Sigmoid colon (tissue), 7 donors: ENCODE data around the gene SLAMF7. TPM values are rescaled to one million over a fixed set of nuclear protein-coding genes. Genes with fewer than 3 reads are reported as not detected.
A peak's percentile ranks its signal among the peaks of the same experiment; 100 is the strongest.

Experiments used
- DNase-seq: peaks from one replicate; pipeline ENCODE4 v3.0.0-alpha.2; 2019
- H3K27ac ChIP-seq, 4 donors: fragments of 200-600 bp; sonication (generic); one replicate each; pipeline ENCODE4 v1.5.1; 2016 to 2019; ENCODE audit warnings: mild to moderate bottlenecking in 1 of 4
- H3K27me3 ChIP-seq, 3 donors: fragments of 200-600 bp; sonication (generic); one replicate each; pipeline ENCODE4 v1.5.1; 2019; ENCODE audit warnings: mild to moderate bottlenecking in 1 of 3
- H3K36me3 ChIP-seq, 4 donors: fragments of 200-600 bp; sonication (generic); one replicate each; pipeline ENCODE4 v1.5.1; 2016 to 2019
- H3K4me1 ChIP-seq, 4 donors: fragments of 200-600 bp; sonication (generic); one replicate each; pipeline ENCODE4 v1.5.1; 2017 to 2019
- H3K4me3 ChIP-seq, 4 donors: fragments of 200-600 bp; sonication (generic); one replicate each; pipeline ENCODE4 v1.5.1; 2017 to 2019; ENCODE audit warnings: mild to moderate bottlenecking in 2 of 4, moderate library complexity in 1 of 4
- H3K9me3 ChIP-seq, 4 donors: fragments of 200-600 bp in 3 of 4; sonication (generic) in 3 of 4; one replicate each; pipeline versions ENCODE4 v1.5.1 to v1.6.1; 2013 to 2019
- EP300 ChIP-seq, 4 donors: sonication (generic); formaldehyde crosslinking; IDR thresholded peaks; one replicate each; pipeline ENCODE4 v1.6.1; 2017; ENCODE audit warnings: antibody characterized with exemption in 4 of 4
- POLR2A ChIP-seq, 2 donors: fragments of 450-650 bp; IDR thresholded peaks; one replicate each; pipeline ENCODE4 v1.6.1; 2016; ENCODE audit warnings: antibody characterized with exemption in 2 of 2, mild to moderate bottlenecking in 2 of 2, moderate library complexity in 2 of 2
- POLR2AphosphoS5 ChIP-seq, 4 donors: sonication (generic); formaldehyde crosslinking; IDR thresholded peaks; one replicate each; pipeline ENCODE4 v1.6.1; 2017; ENCODE audit warnings: antibody characterized with exemption in 4 of 4
- WGBS, 2 donors: extraction: QIAGEN DNeasy Blood & Tissue Kit; methylation state at CpG; one replicate each; pipeline ENCODE4 v1.1.7; 2013; 5-methylcytosine and 5-hydroxymethylcytosine counted together
- intact Hi-C: fragments of 100-400 bp; cut with DNase I; formaldehyde crosslinking; loops from one replicate; pipeline ENCODE4 v1.15.1; 2023
- polyA plus RNA-seq, 3 donors: library from polyadenylated mRNA; stranded (reverse); fragments of 200-250 nt; gene quantifications; one replicate each; pipeline ENCODE4 v1.2.3, GENCODE V29; 2013
- total RNA-seq, 4 donors: library from RNA; depleted of rRNA; stranded (reverse); fragments of >200 nt; gene quantifications; one replicate each; pipeline ENCODE4 v1.1.0, GENCODE V29; 2016
- TF ChIP-seq, protein P1 (sequence below), 4 experiments: fragments of 450-650 bp in 3 of 4; fragments of 200-600 bp in 1 of 4; IDR thresholded peaks; one replicate each; pipeline ENCODE4 v1.5.1; 2016 to 2019; ENCODE audit warnings: antibody characterized with exemption in 4 of 4, mild to moderate bottlenecking in 3 of 4, moderate library complexity in 2 of 4
- donor health status: healthy with polysubstance abuse.
- donor health status: Bipolar disorder and iron deficiency.
- donor health status: healthy.

The SLAMF7 gene
- total and polyA plus RNA-seq, 7 donors: 0.16 to 31.0 (median 2.2) TPM; not detected in 1

GRCh38 chr1:160709715-160710114 is 29.3 kb upstream of the SLAMF7 start:
- Histone ChIP-seq H3K27ac (no peak overlapping the region), H3K27me3 (no peaks in the 10 kb centered on the region), H3K4me1 (no peaks in the 10 kb centered on the region), H3K4me3 (no peak overlapping the region), H3K9me3 (no peaks in the 10 kb centered on the region), H3K36me3 (no peaks in the 10 kb centered on the region)
- TF ChIP-seq POLR2A (IDR thresholded peaks at IDR 0.05) (no peak), EP300 (IDR thresholded peaks at IDR 0.05) (no peak), POLR2AphosphoS5 (IDR thresholded peaks at IDR 0.05) (no peak)
- TF ChIP-seq, protein P1, sequence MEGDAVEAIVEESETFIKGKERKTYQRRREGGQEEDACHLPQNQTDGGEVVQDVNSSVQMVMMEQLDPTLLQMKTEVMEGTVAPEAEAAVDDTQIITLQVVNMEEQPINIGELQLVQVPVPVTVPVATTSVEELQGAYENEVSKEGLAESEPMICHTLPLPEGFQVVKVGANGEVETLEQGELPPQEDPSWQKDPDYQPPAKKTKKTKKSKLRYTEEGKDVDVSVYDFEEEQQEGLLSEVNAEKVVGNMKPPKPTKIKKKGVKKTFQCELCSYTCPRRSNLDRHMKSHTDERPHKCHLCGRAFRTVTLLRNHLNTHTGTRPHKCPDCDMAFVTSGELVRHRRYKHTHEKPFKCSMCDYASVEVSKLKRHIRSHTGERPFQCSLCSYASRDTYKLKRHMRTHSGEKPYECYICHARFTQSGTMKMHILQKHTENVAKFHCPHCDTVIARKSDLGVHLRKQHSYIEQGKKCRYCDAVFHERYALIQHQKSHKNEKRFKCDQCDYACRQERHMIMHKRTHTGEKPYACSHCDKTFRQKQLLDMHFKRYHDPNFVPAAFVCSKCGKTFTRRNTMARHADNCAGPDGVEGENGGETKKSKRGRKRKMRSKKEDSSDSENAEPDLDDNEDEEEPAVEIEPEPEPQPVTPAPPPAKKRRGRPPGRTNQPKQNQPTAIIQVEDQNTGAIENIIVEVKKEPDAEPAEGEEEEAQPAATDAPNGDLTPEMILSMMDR (IDR thresholded peaks at IDR 0.05): no peak
- DNase-seq: no peak
- WGBS, 2 donors: 67 to 72% methylated on average over 1 of the region's 1 CpG
- intact Hi-C loops: no loop called here

DNA sequence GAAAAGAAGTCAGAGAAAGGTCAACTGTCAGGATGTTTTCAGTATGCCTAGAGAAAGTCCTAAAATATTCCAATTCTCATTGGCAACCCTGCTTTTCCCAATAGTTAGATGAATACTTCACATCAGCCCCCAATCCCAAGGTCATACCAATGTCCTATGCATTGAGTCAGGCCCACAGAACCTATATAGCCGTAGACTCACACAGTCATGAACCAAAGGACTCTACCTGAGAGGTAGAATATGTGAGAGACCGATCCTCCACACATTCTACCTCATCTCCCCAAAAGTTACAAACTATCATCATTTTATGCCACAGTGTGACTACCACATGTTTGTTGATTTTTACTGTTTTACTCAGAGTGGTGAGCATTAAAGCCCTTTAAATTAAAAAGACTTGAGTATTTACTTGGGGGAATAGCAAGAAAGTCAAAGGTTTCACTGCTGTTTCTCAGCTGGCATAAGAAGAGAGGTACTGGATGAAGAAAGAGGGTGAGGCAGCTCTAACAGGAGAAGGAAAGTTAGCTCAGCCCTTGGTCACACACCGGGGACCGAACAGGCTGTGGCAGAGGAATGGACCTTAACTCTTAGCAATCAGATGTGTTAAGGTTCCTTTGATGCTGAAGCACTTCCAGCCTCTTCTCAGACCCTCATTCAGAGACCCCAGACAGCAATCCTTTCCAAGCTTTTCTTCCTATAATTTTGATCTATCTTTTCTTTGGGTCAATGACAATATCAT is 28.4 kb upstream of the SLAMF7 start:
- Histone ChIP-seq H3K36me3 (no peaks in the 10 kb centered on the region), H3K4me1 (no peaks in the 10 kb centered on the region), H3K27me3 (no peaks in the 10 kb centered on the region), H3K9me3 (no peaks in the 10 kb centered on the region), H3K4me3 (peak overlapping the region in 1 of 4 donors; percentile 0), H3K27ac (no peak overlapping the region)
- WGBS, 2 donors: 49 to 74% methylated on average over 4 of the region's 4 CpGs
- DNase-seq: no peak
- intact Hi-C loops: no loop called here
- TF ChIP-seq POLR2AphosphoS5 (IDR thresholded peaks at IDR 0.05) (no peak), EP300 (IDR thresholded peaks at IDR 0.05) (no peak), POLR2A (IDR thresholded peaks at IDR 0.05) (no peak)
- TF ChIP-seq, protein P1 (IDR thresholded peaks at IDR 0.05): no peak

- Histone ChIP-seq H3K27ac (no peak overlapping the region), H3K27me3 (no peaks in the 10 kb centered on the region), H3K36me3 (no peaks in the 10 kb centered on the region), H3K4me3 (peak overlapping the region in 1 of 4 donors; percentile 0), H3K9me3 (no peaks in the 10 kb centered on the region), H3K4me1 (no peaks in the 10 kb centered on the region)
- TF ChIP-seq, protein P1 (IDR thresholded peaks at IDR 0.05): no peak
- TF ChIP-seq EP300 (IDR thresholded peaks at IDR 0.05) (no peak), POLR2AphosphoS5 (IDR thresholded peaks at IDR 0.05) (no peak), POLR2A (IDR thresholded peaks at IDR 0.05) (no peak)
- intact Hi-C loops: no loop called here
- DNase-seq: no peak
- WGBS, 2 donors: 45 to 74% methylated on average over 2 of the region's 2 CpGs
Measured at GRCh38 chr1:160711276-160711601, 27.8 kb upstream of the SLAMF7 start.

DNA sequence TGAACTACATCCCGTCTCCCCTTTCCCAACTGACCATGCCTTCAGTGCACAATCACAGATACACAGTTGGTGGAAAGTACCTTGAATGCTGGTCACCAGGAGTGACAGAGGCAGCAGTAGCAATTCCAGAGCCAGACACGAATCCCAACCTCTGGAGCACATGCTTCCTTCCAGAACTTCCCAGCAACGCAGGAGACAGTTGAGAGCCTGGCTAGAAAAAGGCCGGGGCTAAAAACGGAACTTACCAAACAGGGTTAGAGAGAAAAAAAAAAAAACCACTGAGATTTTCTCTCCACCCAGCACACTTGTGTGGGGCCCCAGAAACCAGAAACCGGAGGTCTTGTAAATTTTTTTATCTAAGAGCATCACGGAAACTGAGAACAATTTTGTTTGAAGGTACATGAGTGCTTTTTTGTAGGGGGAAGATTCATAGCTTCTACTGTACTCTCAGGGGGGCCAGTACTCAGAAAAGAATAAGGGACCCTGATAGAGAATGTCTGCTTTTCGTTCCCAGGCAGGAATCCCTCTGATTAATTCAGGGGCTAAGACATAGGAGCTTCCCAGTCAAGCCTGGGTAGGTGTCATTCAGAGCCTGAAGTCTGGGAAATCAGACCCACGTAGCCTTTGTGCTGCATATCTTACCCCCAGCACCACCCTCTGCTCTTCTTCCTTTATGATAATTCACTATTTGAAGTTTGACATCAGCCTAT is 27.3 kb upstream of the SLAMF7 start, which contains the start of gene CD48:
TSS of gene CD48 (minus strand) at position 221 of the 710 bp plus-strand sequence. CDS start at position 162, 59 bp downstream.
- peak within 1 kb of the TSS in 1 of 4 donors; percentile 0 for H3K4me3 ChIP-seq
- intact Hi-C loops: no loop called here
- no peaks in the 10 kb centered on the region for H3K36me3 ChIP-seq
- DNase-seq: no peak
- H3K27ac ChIP-seq: no peak within 1 kb of the TSS
- H3K27me3 ChIP-seq: no peaks in the 10 kb centered on the region
- WGBS, 2 donors: 22 to 68% methylated on average over 9 of the region's 9 CpGs
- H3K9me3 ChIP-seq: no peaks in the 10 kb centered on the region
- no peaks in the 10 kb centered on the region for H3K4me1 ChIP-seq
- TF ChIP-seq POLR2A (IDR thresholded peaks at IDR 0.05): no peak
- TF ChIP-seq EP300 (IDR thresholded peaks at IDR 0.05): no peak
- TF ChIP-seq POLR2AphosphoS5 (IDR thresholded peaks at IDR 0.05): no peak
- TF ChIP-seq, protein P1 (IDR thresholded peaks at IDR 0.05): no peak
